Prostate gland (tissue), 2 donors: ENCODE data around the gene TRPM3.

Experiments used
- CTCF ChIP-seq, 4 experiments: fragments of 200-600 bp in 2 of 4; fragments of 450-650 bp in 2 of 4; sonication (generic) in 2 of 4; IDR thresholded peaks; 1 replicate in 3 of 4; 2 replicates in 1 of 4; pipeline ENCODE4 v1.5.1; 2016 to 2019; ENCODE audit warnings: antibody characterized with exemption in 4 of 4, mild to moderate bottlenecking in 2 of 4, moderate library complexity in 2 of 4
- POLR2AphosphoS5 ChIP-seq: sonication (generic); formaldehyde crosslinking; IDR thresholded peaks from one replicate; pipeline ENCODE4 v1.6.1; 2017; ENCODE audit warnings: antibody characterized with exemption

GRCh38 chr9:70949239-70949638 is 172.2 kb downstream of the TRPM3 start:
- TF ChIP-seq CTCF (IDR thresholded peaks at IDR 0.05) (no peak), POLR2AphosphoS5 (no peak)
